Renal cortical epithelial cell (primary cell): Measurements from ENCODE around the gene PDE9A. TPM values are rescaled to one million over a fixed set of nuclear protein-coding genes. Genes with fewer than 3 reads are reported as not detected.

Experiments used
- DNase-seq: peaks from one replicate; pipeline ENCODE4 v3.0.0-alpha.2; 2011; ENCODE audit warnings: low read depth
- total RNA-seq: library from RNA; depleted of rRNA; stranded (reverse); fragments of >200 nt; gene quantifications from 2 replicates; pipeline ENCODE4 v1.2.3, GENCODE V29; 2014

The PDE9A gene
- total RNA-seq, 1 donor from 2014 or later: 5.0 TPM

GRCh38 chr21:42684109-42684916 lies 30.9 kb downstream of the PDE9A start:
- DNase-seq: no peak

DNA sequence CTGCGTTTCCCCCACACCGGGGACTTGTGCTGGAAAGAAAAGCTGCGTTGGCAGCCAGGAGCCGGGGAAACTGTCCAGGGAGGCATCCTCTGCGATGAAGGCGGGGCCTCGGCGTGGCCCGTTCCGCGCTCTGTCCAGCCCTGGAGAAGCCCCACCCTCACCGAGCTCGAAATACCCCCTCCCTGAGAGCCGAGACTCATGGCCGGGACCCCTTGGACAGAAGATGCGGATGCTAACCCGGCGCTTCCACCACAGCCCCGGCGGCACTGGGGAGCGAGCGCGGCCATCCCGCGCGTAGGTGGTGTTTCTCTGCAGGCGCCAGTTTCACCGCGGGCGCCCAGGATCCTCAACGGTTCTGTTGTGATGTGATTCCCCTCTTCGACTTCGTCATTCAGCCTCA lies 31.6 kb downstream of the PDE9A start:
- no peak for DNase-seq

DNA sequence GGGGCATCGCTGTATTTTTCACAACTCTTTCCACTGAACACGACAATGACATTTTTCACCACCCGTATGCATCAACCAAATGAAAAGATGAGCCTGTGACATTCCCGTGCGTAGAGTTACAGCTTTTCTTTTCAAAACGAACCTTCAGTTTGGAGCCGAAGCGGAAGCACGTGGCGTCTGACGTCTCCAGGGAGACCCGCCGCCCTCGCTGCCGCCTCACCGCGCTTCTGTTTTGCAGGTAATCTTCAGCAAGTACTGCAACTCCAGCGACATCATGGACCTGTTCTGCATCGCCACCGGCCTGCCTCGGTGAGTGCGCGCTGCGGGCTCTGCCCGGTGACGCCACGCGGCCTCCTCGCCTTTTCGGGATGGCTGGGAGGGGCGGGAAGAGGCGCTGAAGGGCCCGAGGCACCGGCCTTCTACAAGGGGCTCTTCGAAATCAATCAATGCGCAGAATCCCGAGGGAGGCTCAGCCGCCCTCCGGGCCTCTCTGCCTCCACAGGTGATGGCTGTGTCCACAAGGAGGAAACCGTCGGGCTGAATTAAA lies 32.6 kb downstream of the PDE9A start:
- DNase-seq: no peak

- no peak for DNase-seq
These were observed 34.4 kb downstream of the PDE9A start for GRCh38 chr21:42687796-42688195.

DNA sequence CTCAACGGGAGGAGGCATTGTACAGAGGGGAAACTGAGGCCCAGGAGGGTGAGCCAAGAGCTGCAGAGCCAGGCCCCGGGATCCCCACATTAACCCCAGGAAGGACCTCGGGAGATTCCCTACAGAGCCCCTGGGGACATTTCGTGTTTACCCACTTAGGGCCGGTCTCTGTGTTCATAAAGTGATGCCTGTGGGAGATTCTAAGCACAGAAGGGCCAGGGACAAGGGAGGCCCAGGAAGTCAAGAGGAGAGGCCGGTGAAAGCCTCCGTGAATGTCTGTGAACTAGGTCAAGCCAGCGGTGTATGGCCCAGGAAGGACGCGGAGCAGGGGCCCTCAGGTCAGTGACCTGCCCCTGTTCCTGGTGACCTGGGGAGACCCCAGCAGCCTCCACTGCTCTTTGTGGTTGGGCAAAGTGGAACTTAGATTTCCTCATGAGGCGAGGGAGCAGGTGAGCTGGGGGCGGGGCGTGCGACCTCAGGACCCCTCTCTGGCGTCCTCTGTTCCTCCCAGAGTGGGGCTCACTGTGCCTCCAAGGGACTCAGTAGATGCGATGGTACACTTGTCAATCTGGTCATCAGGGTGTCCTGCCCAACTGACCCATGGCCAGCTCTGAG lies 34.9 kb downstream of the PDE9A start:
- DNase-seq: no peak

DNA sequence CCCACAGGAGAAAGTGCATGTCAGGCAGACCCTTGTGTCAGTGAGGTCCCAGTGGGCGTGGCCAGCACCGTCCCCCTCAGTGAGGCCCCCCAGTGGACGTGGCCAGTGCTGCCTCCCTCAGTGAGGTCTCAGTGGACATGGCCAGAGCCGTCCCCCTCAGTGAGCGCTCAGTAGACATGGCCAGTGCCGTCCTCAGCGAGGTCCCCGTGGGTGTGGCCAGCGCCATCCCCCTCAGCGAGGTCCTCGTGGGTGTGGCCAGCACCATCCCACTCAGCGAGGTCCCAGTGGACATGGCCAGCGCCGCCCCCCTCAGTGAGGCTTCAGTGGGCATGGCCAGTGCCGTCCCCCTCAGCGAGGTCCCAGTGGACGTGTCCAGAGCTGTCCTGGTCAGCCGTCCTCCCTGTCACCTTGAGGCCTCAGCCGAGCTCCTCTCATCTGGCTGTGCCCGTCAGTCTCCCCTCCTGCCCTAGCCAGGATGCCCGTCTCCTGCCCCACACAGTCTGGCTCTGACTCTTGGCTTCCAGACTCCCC lies 35.5 kb downstream of the PDE9A start:
- no peak for DNase-seq

GRCh38 chr21:42690586-42690985 lies 37.2 kb downstream of the PDE9A start:
- DNase-seq: no peak

DNA sequence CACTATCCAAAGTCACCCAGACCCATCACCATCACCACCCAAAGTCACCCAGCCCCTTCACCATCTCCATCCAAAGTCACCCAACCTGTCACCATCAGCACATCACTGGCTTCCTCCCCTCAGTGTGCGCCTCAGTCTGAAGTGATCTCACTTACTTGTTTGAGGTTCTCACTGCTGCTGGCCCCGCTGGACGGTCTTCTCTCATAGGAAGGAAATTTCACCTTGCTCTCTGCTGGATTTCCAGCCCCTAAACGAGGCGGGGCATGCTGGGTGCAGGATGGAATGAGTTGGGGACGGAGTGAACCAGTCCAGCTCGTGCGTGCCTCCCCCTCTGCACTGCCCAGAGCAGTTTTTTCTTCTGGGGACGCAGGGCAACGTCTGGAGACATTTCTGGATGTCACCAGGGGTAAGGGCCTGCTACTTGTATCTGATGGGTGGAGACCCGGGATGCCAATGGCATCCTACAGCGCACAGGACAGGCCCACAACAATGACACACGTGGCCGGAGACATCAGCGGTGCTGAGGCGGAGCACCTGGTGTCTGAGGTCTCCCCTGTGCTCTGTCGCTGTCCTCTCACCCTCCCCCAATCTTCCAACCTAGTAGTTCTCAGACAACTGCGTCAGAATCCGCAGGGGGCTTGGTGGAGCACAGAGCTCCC lies 38.6 kb downstream of the PDE9A start:
- DNase-seq: no peak

GRCh38 chr21:42692688-42693087 lies 39.3 kb downstream of the PDE9A start:
- DNase-seq: no peak

GRCh38 chr21:42694751-42695696 lies 41.6 kb downstream of the PDE9A start:
- DNase-seq: no peak

DNA sequence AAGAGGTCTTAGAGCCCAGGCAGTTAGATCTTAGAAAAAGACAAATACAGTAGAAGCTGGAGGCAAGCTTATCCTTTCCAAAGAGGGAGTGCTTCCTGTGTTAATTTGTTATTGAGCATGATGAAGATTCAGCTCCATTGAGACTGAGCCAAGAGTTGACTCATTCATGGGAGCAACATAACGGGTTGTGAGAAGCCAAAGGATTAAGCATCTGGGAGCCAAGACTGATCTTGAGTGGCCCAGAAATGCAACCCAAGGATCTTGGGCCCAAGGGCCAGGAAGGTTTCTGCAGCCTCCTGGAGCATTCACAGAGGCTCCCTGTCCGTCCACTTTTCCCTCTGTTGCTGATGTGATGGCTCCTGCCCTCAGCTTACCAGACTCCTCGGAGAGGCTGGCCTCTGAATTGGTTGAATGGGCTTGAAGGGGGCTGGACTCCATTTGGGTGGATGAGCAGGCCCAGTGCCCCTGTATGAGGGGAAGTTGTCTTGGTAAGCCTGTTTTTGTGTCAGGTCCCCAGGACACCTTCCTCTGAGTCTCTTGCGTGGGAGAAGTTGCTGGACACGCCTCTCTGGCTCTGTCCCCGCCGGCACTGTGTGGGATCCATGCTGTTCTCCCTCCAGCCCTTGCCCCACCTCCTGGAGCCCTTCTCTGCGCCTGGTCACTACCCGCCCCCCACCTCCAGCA lies 42.4 kb downstream of the PDE9A start:
- DNase-seq: peak; percentile 68

DNA sequence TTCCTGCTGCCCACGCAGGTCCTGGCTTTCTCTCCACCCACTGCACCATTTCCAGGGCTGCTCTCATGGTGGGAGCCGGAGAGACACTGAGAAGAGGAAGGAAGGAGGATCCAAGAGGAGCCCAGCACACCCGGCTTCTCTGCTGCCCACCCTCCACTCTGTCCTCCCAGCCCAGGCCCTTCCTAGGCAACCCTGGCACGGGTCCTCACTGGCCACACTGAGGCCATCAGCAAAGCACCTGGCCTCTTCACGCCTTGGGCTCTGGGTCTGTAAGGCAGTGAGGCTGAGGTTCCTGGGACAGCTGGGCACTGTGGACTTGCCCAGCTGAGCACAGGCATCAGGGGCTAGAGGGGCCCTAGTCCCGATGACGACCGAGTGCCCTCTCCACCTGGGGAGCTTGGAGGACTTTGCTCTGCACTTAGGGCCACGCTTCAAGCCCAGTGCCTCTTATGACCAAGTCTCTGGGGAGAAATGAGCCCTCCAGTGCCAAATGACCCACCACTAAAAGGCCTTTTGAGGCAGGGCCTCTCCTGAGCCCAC lies 43.1 kb downstream of the PDE9A start:
- no peak for DNase-seq

DNA sequence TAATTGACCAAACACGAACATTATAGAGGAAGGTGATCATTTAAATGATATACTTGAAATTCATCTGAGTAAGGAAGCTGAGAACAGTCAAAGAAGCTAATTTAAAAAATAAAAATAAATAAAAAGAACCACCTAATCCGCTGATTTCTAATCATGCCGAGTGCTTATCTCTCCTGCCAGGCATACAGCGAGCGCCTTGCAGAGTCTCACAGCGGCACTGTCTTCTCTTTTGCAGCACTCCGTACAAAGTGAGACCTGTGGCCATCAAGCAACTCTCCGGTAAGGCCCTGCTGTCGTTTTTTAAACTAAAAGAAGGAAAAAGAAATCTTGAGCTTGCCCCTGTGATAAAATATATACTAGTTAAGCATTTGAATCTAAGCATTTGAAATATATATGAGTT lies 45.3 kb downstream of the PDE9A start:
- no peak for DNase-seq

- DNase-seq: no peak
These were observed 45.8 kb downstream of the PDE9A start for GRCh38 chr21:42699196-42699595.

GRCh38 chr21:42701706-42702456 lies 48.5 kb downstream of the PDE9A start:
- DNase-seq: no peak

GRCh38 chr21:42702720-42703119 lies 49.3 kb downstream of the PDE9A start:
- no peak for DNase-seq

GRCh38 chr21:42703136-42703908 lies 49.9 kb downstream of the PDE9A start:
- DNase-seq: no peak

DNA sequence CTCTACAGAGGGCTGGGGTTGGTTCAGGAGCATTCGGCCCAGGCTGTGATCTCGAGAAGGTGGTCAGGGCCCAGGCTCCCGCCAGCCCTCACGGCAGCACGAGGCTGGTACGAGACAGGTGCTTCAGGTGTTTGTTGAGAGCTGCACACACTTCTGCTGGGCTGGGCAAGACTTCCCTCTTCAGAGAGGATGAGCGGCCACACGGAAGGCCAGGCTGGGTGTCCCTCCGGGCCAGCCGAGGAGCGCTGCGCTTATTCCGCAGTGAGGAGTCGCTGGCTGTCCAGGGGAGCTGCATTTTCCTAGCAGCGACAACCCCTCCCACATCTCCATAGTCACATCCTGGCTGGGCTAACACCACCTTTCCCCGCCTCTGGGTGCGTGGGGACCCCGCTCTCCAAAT lies 50.5 kb downstream of the PDE9A start:
- DNase-seq: no peak

DNA sequence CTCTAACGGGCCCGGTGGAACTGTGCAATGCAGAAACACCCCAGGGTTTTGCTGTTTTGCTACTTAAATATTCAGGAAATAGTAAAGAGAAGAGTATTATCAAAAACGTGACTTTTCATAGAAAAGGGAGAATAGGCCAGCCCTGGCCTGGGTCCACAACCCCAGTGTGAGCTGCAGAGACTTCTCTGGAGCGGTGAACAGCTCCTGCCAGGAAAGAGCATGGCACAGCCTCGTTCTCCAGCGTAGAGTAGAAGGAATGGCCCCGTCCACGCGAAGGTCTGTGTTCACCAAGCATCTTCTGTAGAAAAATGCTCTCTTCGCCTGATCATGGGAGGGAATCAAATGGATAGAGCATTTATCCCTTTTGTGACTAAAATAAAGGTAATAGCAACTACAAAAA lies 51.4 kb downstream of the PDE9A start:
- no peak for DNase-seq
